CD4-positive, alpha-beta T cell treated with Interleukin-6 for 4 hours (primary cell): ENCODE results near the gene OTULIN.

ENCODE experiments used
- DNase-seq: peaks from one replicate; pipeline ENCODE4 v3.0.0-alpha.2; 2020; ENCODE audit warnings: mixed read lengths

Gene OTULIN

GRCh38 chr5:14744296-14745187, 80.0 kb downstream of the OTULIN start:
- DNase-seq: no peak

GRCh38 chr5:14745188-14745563, 80.7 kb downstream of the OTULIN start:
- no peak for DNase-seq

GRCh38 chr5:14745753-14746152, 81.2 kb downstream of the OTULIN start:
- peak; percentile 23 for DNase-seq

GRCh38 chr5:14748180-14748900, 83.8 kb downstream of the OTULIN start:
- DNase-seq: no peak
